SH-SY5Y (cell line): ENCODE results near the gene PTPRM.

Experiments used
- GATA2 ChIP-seq: IDR thresholded peaks from 2 replicates; pipeline ENCODE4 v1.6.1; 2011; ENCODE audit warnings: mild to moderate bottlenecking, low read depth, low read length
- GATA3 ChIP-seq: IDR thresholded peaks from 2 replicates; pipeline ENCODE4 v1.6.1; 2011; ENCODE audit warnings: low read depth, mild to moderate bottlenecking, low read length, moderate library complexity

GRCh38 chr18:7604361-7604760, 37.2 kb downstream of the PTPRM start:
- TF ChIP-seq GATA3 (no peak), GATA2 (no peak)
